SK-N-SH (cell line): Measurements from ENCODE around the gene C20orf144. TPM values are rescaled to one million over a fixed set of nuclear protein-coding genes. Genes with fewer than 3 reads are reported as not detected.

Experiments
- CTCF ChIA-PET: fragments of 300-600, 350-600 bp; formaldehyde crosslinking; extraction: SDS; loops from one replicate; lab custom pipeline; 2021; lab: Yijun Ruan, JAX
- POLR2A ChIA-PET: fragments of 350-600 bp; sonication (Branson Sonifier 250); formaldehyde crosslinking; extraction: SDS; loops from one replicate; lab custom pipeline; 2020; ENCODE audit warnings: antibody characterized with exemption, inconsistent platforms; lab: Yijun Ruan, JAX
- DNase-seq: peaks from one replicate; pipeline ENCODE4 v3.0.0; 2012
- H2AFZ ChIP-seq: fragments of 200-600 bp; sonication (generic); 2 replicates; pipeline ENCODE4 v1.8.1; 2016; ENCODE audit warnings: antibody characterized with exemption, mild to moderate bottlenecking, low read depth
- H3F3A ChIP-seq: fragments of 200-600 bp; sonication (generic); replicated peaks from 2 replicates; pipeline ENCODE3; 2016; ENCODE audit warnings: antibody characterized with exemption, mild to moderate bottlenecking; ENCODE audit not compliant: insufficient read depth
- H3K27ac ChIP-seq, 2 experiments: fragments of 200-500 bp in 1 of 2; fragments of 200-600 bp in 1 of 2; sonication (Bioruptor generic) in 1 of 2; sonication (generic), shearing (Covaris generic) in 1 of 2; 2 replicates each; pipeline versions ENCODE4 v1.5.1 to v1.6.1; 2014 to 2016; ENCODE audit warnings: low read depth in 2 of 2, inconsistent platforms in 1 of 2, low read length in 1 of 2, mild to moderate bottlenecking in 1 of 2, mixed read lengths in 1 of 2
- H3K27me3 ChIP-seq: fragments of 200-600 bp; sonication (generic), shearing (Covaris generic); 2 replicates; pipeline ENCODE4 v1.6.1; 2016; ENCODE audit warnings: mixed run types; ENCODE audit not compliant: insufficient read depth
- H3K36me3 ChIP-seq, 2 experiments: fragments of 200-500 bp in 1 of 2; fragments of 200-600 bp in 1 of 2; sonication (Bioruptor generic) in 1 of 2; sonication (generic) in 1 of 2; replicated peaks in 1 of 2; 2 replicates each; pipeline versions ENCODE3 to v1.5.1; 2014 to 2016; ENCODE audit warnings: low read length in 1 of 2, mild to moderate bottlenecking in 1 of 2; ENCODE audit not compliant: insufficient read depth in 2 of 2, control insufficient read depth in 1 of 2
- H3K4me1 ChIP-seq, 2 experiments: fragments of 200-500 bp in 1 of 2; fragments of 200-600 bp in 1 of 2; sonication (Bioruptor generic) in 1 of 2; sonication (generic), shearing (Covaris generic) in 1 of 2; 2 replicates each; pipeline versions ENCODE4 v1.5.1 to v1.6.1; 2014 to 2016; ENCODE audit warnings: low read depth in 1 of 2, low read length in 1 of 2, mixed run types in 1 of 2; ENCODE audit not compliant: insufficient read depth in 2 of 2, control insufficient read depth in 1 of 2
- H3K4me2 ChIP-seq: fragments of 200-600 bp; sonication (generic), shearing (Covaris generic); 2 replicates; pipeline ENCODE4 v1.6.1; 2017; ENCODE audit warnings: mixed run types
- H3K4me3 ChIP-seq, 2 experiments: fragments of 200-500 bp in 1 of 2; fragments of 200-600 bp in 1 of 2; sonication (Bioruptor generic) in 1 of 2; sonication (generic), shearing (Covaris generic) in 1 of 2; 2 replicates each; pipeline versions ENCODE4 v1.5.1 to v1.8.1; 2014 to 2016; ENCODE audit warnings: low read depth in 2 of 2, inconsistent platforms in 1 of 2, low read length in 1 of 2, mild to moderate bottlenecking in 1 of 2, mixed read lengths in 1 of 2, moderate library complexity in 1 of 2
- H3K79me2 ChIP-seq: fragments of 200-600 bp; sonication (generic); 2 replicates; pipeline ENCODE4 v1.8.1; 2017; ENCODE audit warnings: mild to moderate bottlenecking; ENCODE audit not compliant: insufficient read depth
- H3K9ac ChIP-seq: fragments of 200-600 bp; sonication (generic); 2 replicates; pipeline ENCODE4 v1.6.1; 2017; ENCODE audit warnings: mixed run types
- H3K9me2 ChIP-seq: fragments of 200-600 bp; sonication (generic); 2 replicates; pipeline ENCODE4 v1.6.1; 2017; ENCODE audit warnings: mixed run types
- H3K9me3 ChIP-seq: fragments of 200-600 bp; sonication (generic); 2 replicates; pipeline ENCODE4 v1.6.1; 2017; ENCODE audit warnings: mixed run types, mild to moderate bottlenecking, moderate library complexity
- H4K20me1 ChIP-seq: fragments of 200-600 bp; sonication (generic); 2 replicates; pipeline ENCODE4 v1.6.1; 2017; ENCODE audit warnings: mild to moderate bottlenecking, mixed run types; ENCODE audit not compliant: insufficient read depth
- CHD2 ChIP-seq: fragments of 150-350 bp; IDR thresholded peaks from 2 replicates; pipeline ENCODE4 v1.6.1; 2018; ENCODE audit warnings: low read length; ENCODE audit not compliant: partially characterized antibody
- ELF1 ChIP-seq: IDR thresholded peaks from 2 replicates; pipeline ENCODE4 v1.4.0; 2012
- EZH2phosphoT487 ChIP-seq: fragments of 200-600 bp; sonication (generic); IDR thresholded peaks from 2 replicates; pipeline ENCODE4 v1.6.1; 2017; ENCODE audit warnings: low read depth, mixed run types, mild to moderate bottlenecking, antibody characterized with exemption, moderate library complexity, borderline replicate concordance
- FOSL2 ChIP-seq: IDR thresholded peaks from 2 replicates; pipeline ENCODE4 v1.4.0; 2012; ENCODE audit warnings: low read depth, mild to moderate bottlenecking, moderate library complexity, borderline replicate concordance
- FOXJ3 ChIP-seq: sonication (generic); formaldehyde crosslinking; IDR thresholded peaks from 2 replicates; pipeline ENCODE4 v1.5.1; 2020; ENCODE audit warnings: mild to moderate bottlenecking, missing genetic modification reagents
- FOXM1 ChIP-seq: IDR thresholded peaks from 2 replicates; pipeline ENCODE4 v1.4.0; 2012; ENCODE audit warnings: low read depth, mild to moderate bottlenecking
- GABPA ChIP-seq: IDR thresholded peaks from 2 replicates; pipeline ENCODE4 v1.4.0; 2012; ENCODE audit warnings: low read depth, mild to moderate bottlenecking
- JUND ChIP-seq: IDR thresholded peaks from 2 replicates; pipeline ENCODE4 v1.4.0; 2012
- MEF2A ChIP-seq: IDR thresholded peaks from 2 replicates; pipeline ENCODE4 v1.4.0; 2012; ENCODE audit warnings: low read depth, borderline replicate concordance
- MXI1 ChIP-seq: IDR thresholded peaks from 2 replicates; pipeline ENCODE4 v1.6.1; 2012; ENCODE audit warnings: mild to moderate bottlenecking, low read depth, low read length, improper control_type of control experiment
- NFIC ChIP-seq: IDR thresholded peaks from 2 replicates; pipeline ENCODE4 v1.4.0; 2012; ENCODE audit warnings: borderline replicate concordance
- NRF1 ChIP-seq: IDR thresholded peaks from 2 replicates; pipeline ENCODE4 v1.6.1; 2012; ENCODE audit warnings: low read depth, mild to moderate bottlenecking, low read length
- PBX3 ChIP-seq: IDR thresholded peaks from 2 replicates; pipeline ENCODE4; 2012
- POLR2AphosphoS5 ChIP-seq: IDR thresholded peaks from 2 replicates; pipeline ENCODE4 v1.6.1; 2012; ENCODE audit warnings: low read depth, low read length
- RXRA ChIP-seq: IDR thresholded peaks from 2 replicates; pipeline ENCODE4 v1.4.0; 2012; ENCODE audit warnings: low read depth, mild to moderate bottlenecking, borderline replicate concordance
- SIN3A ChIP-seq: IDR thresholded peaks from 2 replicates; pipeline ENCODE4 v1.6.1; 2012; ENCODE audit warnings: low read depth, mild to moderate bottlenecking, low read length, moderate library complexity, borderline replicate concordance
- TCF12 ChIP-seq: IDR thresholded peaks from 2 replicates; pipeline ENCODE4 v1.4.0; 2012
- TEAD4 ChIP-seq: IDR thresholded peaks from 2 replicates; pipeline ENCODE4 v1.4.0; 2012; ENCODE audit warnings: mild to moderate bottlenecking, borderline replicate concordance; ENCODE audit not compliant: insufficient read depth
- YY1 ChIP-seq: IDR thresholded peaks from 2 replicates; pipeline ENCODE4 v1.4.0; 2012; ENCODE audit warnings: low read depth, mild to moderate bottlenecking
- ZBTB33 ChIP-seq: IDR thresholded peaks from 2 replicates; pipeline ENCODE4 v1.4.0; 2012; ENCODE audit warnings: low read depth, borderline replicate concordance
- WGBS: methylation state at CpG from one replicate; pipeline ENCODE4 v1.1.6; 2017; ENCODE audit warnings: low lambda C conversion rate; 5-methylcytosine and 5-hydroxymethylcytosine counted together
- polyA plus RNA-seq, 3 experiments: library from polyadenylated mRNA; depleted of rRNA; stranded (reverse); fragments of >200 nt; gene quantifications; 2 replicates each; pipeline ENCODE4 v1.2.3, GENCODE V29; 2012

Gene C20orf144
- polyA plus RNA-seq, 1 of the 3 experiments (the other 2 are of a cell fraction): 0.12 TPM

GRCh38 chr20:33655164-33655563 is 7.0 kb upstream of the C20orf144 start:
- 76% methylated on average over 4 of the region's 4 CpGs for WGBS
- CTCF ChIA-PET: interaction anchor here (0.8 to 9.2 kb wide), 4 partner anchors 11 to 198 kb away, joined by 3 to 114 read pairs (median 42); partner anchors contain the start of genes ACTL10 and C20orf144
- TF ChIP-seq FOXJ3 (no peak), YY1 (no peak), GABPA (no peak), NRF1 (no peak), TCF12 (no peak), CHD2 (no peak), JUND (no peak), SIN3A (no peak), ELF1 (no peak), TEAD4 (no peak), MEF2A (no peak), ZBTB33 (no peak), EZH2phosphoT487 (no peak), FOSL2 (no peak), NFIC (no peak), RXRA (no peak), FOXM1 (no peak), POLR2AphosphoS5 (no peak), MXI1 (no peak), PBX3 (no peak)

More at GRCh38 chr20:33655164-33655563, 7.0 kb upstream of the C20orf144 start:
- H3K4me3 ChIP-seq: no peak overlapping the region
- no peak overlapping the region for H2AFZ ChIP-seq
- H3K9me2 ChIP-seq: no peaks in the 10 kb centered on the region
- no peaks in the 10 kb centered on the region for H3K79me2 ChIP-seq
- no peak overlapping the region for H3K9ac ChIP-seq
- no peaks in the 10 kb centered on the region for H4K20me1 ChIP-seq
- POLR2A ChIA-PET: interaction anchor here (0.7 to 2.8 kb wide), 5 partner anchors 9 to 205 kb away, joined by 3 to 17 read pairs (median 5); partner anchors contain the start of genes ACTL10 and PXMP4
- no peaks in the 10 kb centered on the region for H3K27me3 ChIP-seq
- peaks cover 10% of the 10 kb centered on the region for H3F3A ChIP-seq
- peaks cover 0 to 7% of the 10 kb centered on the region in 2 experiments for H3K36me3 ChIP-seq
- peaks cover 0 to 22% of the 10 kb centered on the region in 2 experiments; a peak in 1 of 4 replicates for H3K4me1 ChIP-seq
- no peaks in the 10 kb centered on the region for H3K9me3 ChIP-seq
- no peak for DNase-seq
- H3K4me2 ChIP-seq: no peak overlapping the region
- no peak overlapping the region for H3K27ac ChIP-seq
